Skeletal muscle tissue (tissue), 4 donors: ENCODE results near the gene RBMS1. TPM values are rescaled to one million over a fixed set of nuclear protein-coding genes. Genes with fewer than 3 reads are reported as not detected.

ENCODE experiments used
- H3K27ac ChIP-seq: one replicate; pipeline ENCODE4 v1.7.0; 2013; ENCODE audit warnings: mild to moderate bottlenecking, low read depth, low read length, inconsistent platforms
- H3K27me3 ChIP-seq, 3 donors: one replicate each; pipeline ENCODE4 v1.7.0; 2013; ENCODE audit warnings: low read length in 3 of 3; ENCODE audit not compliant: control insufficient read depth in 3 of 3, insufficient read depth in 3 of 3
- H3K36me3 ChIP-seq, 3 donors: one replicate each; pipeline ENCODE4 v1.7.0; 2013; ENCODE audit warnings: low read length in 3 of 3; ENCODE audit not compliant: control insufficient read depth in 3 of 3, insufficient read depth in 3 of 3
- H3K4me1 ChIP-seq, 3 donors: one replicate each; pipeline ENCODE4 v1.7.0; 2013; ENCODE audit warnings: low read length in 3 of 3, mild to moderate bottlenecking in 3 of 3; ENCODE audit not compliant: control insufficient read depth in 3 of 3, insufficient read depth in 3 of 3
- H3K4me3 ChIP-seq, 3 donors: one replicate each; pipeline ENCODE4 v1.7.0; 2013; ENCODE audit warnings: low read length in 3 of 3
- H3K9ac ChIP-seq, 3 donors: one replicate each; pipeline ENCODE4 v1.7.0; 2013; ENCODE audit warnings: low read length in 3 of 3, mild to moderate bottlenecking in 3 of 3, moderate library complexity in 2 of 3, low read depth in 1 of 3
- H3K9me3 ChIP-seq, 3 donors: one replicate each; pipeline ENCODE4 v1.7.0; 2013; ENCODE audit warnings: low read length in 3 of 3; ENCODE audit not compliant: control insufficient read depth in 3 of 3
- total RNA-seq: library from RNA; depleted of rRNA; stranded (reverse); fragments of >200 nt; gene quantifications from one replicate; pipeline ENCODE4 v1.2.3, GENCODE V29; 2014
- donor health status: Osteomylitis.

The RBMS1 gene
- total RNA-seq, 1 donor from 2014 or later: 48.0 TPM

DNA sequence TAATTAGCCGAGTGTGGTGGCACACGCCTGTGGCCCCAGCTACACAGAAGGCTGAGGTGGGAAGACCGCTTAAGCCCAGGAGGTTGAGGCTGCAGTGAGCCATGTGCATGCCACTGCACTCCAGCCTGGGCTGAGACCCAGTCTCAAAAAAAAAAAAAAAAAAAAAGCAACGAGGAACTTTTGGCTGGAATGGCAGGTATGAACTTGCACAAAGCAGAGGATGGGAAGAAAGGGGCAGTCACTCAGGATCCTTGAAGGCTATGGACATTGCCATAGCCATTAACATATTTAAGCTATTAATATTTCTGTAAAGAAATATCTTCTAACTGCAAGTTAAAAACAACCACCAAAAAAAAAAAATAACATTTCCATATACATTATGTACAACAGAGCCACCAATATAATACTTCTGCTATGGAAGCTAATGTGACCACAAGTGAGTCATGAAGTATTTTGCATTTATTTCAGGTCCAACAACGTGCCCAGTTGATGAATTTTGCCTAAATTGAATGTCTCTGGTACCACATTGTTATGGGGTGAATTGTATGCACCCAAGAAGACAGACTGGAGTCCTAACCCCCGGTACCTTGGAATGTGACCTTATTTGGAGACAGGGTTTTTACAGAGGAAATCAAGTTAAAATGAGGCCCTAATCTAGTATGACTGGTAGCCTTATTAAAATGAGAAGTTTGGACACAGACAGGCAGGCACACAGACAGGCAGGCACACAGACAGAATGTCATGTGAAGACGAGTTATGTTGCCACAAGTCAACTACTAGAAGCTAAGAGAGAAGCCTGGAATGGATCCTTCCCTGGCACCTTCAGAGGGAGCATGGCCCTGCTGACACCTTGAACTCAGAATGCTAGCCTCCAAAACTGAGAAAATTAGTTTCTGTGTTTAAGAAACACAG lies 102.8 kb downstream of the RBMS1 start:
- Histone ChIP-seq H3K4me3 (peak overlapping the region in 1 of 3 donors; percentile 10), H3K27ac (no peak overlapping the region), H3K9me3 (no peaks in the 10 kb centered on the region), H3K9ac (no peak overlapping the region), H3K4me1 (peaks cover 31 to 50% (median 40%) of the 10 kb centered on the region in 3 donors), H3K36me3 (no peaks in the 10 kb centered on the region), H3K27me3 (no peaks in the 10 kb centered on the region)

DNA sequence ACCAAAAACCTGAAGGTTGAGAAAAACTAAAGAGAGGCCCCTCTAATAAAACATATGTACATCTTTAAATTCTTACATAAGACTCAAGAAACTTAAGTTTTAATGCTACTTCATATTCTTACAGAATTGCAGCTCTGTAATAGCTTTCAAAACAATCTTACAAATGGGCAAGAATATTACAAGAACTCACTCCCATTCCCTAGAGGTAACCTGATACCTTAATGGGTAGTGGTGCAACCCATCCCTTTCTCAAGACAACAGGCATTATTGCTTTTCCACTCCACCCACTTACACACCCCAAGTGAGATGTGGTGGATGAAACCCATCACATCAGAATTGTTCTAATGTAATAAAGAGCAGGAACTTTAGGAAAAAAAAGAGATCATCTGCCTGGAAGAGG lies 103.7 kb downstream of the RBMS1 start:
- Histone ChIP-seq H3K27me3 (no peaks in the 10 kb centered on the region), H3K9me3 (no peaks in the 10 kb centered on the region), H3K9ac (no peak overlapping the region), H3K4me1 (peaks cover 31 to 50% (median 40%) of the 10 kb centered on the region in 3 donors), H3K27ac (no peak overlapping the region), H3K36me3 (no peaks in the 10 kb centered on the region), H3K4me3 (no peak overlapping the region)

DNA sequence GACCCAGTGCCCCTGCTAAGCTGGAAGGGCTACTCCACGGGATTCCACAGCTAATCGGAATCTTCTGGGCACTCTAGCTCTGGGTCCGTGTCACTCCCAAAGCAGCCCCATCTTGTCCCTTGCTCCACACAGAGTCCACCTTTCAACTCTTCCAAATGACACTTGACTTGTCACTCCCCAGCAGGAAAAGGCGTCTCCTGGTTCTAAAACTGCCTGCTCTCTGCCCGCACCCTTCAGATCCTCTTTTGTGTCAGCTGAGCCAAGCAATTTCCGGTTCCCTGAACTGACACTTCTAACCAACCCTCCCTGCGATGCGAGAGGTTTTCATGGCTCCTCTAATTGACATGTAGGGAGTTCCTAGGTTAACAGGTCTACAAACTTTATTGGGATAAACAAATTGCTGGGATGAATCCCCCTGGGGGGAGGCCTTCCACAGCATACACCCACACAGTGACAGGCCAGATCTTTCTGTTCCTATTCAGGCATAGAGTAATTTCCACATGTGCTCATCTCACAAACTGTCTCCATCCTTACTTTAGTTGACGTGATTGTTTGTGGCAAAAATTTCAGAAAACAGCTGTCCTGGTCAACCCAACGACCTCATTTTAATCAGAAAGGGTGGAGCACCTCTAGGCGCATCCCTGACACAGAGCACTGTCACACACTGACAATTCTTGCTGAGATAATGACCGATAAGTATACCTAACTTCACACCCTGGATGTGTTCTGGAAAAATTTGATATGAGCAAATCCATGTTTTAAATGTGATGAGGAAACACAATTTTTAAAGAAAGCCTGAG lies 104.9 kb downstream of the RBMS1 start:
- Histone ChIP-seq H3K9me3 (no peaks in the 10 kb centered on the region), H3K27ac (peak overlapping the region; percentile 91), H3K36me3 (no peaks in the 10 kb centered on the region), H3K4me1 (peaks cover 31 to 43% (median 40%) of the 10 kb centered on the region in 3 donors), H3K4me3 (peak overlapping the region in 1 of 3 donors; percentile 49), H3K9ac (no peak overlapping the region), H3K27me3 (no peaks in the 10 kb centered on the region)

DNA sequence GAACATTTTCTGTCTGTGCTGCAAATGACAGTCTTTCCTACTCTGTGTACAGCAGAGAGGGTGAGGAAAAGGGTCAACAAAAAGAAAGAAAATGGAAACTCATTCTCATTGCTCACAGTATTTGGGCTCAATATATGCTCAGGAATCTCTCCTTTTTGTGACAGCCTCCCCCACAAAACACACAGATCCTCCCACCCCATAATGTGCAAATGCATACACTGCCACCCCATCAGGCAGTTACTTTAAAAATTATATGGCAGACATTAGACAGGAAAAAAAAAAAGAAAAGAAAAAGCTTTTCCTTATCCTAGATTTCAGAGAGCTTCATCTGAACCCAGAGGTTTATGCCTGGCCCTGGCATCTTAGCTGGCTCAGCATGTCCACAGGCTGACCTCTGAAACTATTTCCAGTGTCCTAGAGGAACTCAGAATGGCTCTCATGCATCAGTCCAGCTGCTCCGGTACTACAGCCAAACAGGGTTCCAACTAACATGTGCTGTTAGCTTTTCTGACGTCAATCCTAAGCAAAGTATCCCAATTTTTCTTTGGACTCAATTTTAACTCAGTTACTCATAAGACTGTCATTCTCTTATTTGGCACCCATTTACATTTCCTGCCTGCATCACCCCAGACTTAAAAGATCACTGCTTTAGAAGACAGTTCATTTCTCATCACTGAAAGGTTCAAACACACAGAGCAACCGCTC lies 105.9 kb downstream of the RBMS1 start:
- H3K36me3 ChIP-seq: no peaks in the 10 kb centered on the region
- H3K27me3 ChIP-seq: no peaks in the 10 kb centered on the region
- no peak overlapping the region for H3K9ac ChIP-seq
- H3K9me3 ChIP-seq: no peaks in the 10 kb centered on the region
- H3K4me1 ChIP-seq: peaks cover 31 to 44% (median 40%) of the 10 kb centered on the region in 3 donors
- H3K27ac ChIP-seq: peak overlapping the region; percentile 91
- peak overlapping the region in 1 of 3 donors; percentile 49 for H3K4me3 ChIP-seq

DNA sequence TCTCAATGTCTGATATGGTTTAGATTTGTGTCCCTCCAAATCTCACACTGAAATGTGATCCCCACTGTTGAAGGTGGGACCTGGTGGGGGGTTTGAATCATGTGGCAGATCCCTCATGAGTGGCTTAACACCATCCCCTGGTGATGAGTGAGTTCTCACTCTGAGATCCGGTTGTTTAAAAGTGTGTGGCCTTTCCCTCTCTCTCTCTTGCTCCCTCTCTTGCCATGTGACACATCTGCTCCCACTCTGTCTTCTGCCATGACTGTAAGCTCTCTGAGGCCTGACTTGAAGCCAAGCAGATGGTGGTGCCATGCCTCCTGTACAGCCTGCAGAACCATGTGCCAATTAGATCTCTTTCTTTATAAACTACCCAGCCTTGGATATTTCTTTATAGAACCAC lies 108.8 kb downstream of the RBMS1 start:
- H3K36me3 ChIP-seq: no peaks in the 10 kb centered on the region
- no peak overlapping the region for H3K9ac ChIP-seq
- peaks cover 35 to 57% (median 38%) of the 10 kb centered on the region in 3 donors for H3K4me1 ChIP-seq
- no peaks in the 10 kb centered on the region for H3K9me3 ChIP-seq
- H3K27ac ChIP-seq: no peak overlapping the region
- H3K27me3 ChIP-seq: no peaks in the 10 kb centered on the region
- no peak overlapping the region for H3K4me3 ChIP-seq

DNA sequence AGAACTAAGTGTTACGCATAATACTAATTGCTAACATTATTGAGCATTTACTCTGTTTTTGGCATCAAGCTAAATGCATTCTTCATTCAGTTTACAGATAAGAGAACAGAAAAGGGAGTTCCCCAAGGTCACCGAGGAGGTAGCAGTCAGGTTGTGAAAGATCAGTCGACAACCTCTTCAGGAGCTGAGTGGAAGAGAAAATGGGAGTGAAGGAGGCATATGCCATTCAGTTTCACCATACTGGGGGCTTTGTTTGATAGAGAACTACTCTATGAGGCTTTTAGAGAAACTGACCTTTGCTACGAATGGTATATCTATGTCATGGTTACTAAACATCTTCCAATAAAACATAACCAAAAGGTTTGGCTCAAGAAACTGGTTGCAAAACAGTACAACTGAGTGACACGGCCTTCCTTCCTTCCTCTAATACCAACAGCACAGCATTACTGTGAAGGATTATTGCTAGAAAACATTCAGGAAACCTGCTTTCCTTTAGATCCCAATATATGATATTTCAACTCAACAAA lies 112.1 kb downstream of the RBMS1 start:
- no peak overlapping the region for H3K4me3 ChIP-seq
- H3K9me3 ChIP-seq: no peaks in the 10 kb centered on the region
- H3K4me1 ChIP-seq: peaks cover 17 to 50% (median 27%) of the 10 kb centered on the region in 3 donors
- H3K9ac ChIP-seq: no peak overlapping the region
- peak overlapping the region; percentile 51 for H3K27ac ChIP-seq
- H3K27me3 ChIP-seq: no peaks in the 10 kb centered on the region
- H3K36me3 ChIP-seq: no peaks in the 10 kb centered on the region

DNA sequence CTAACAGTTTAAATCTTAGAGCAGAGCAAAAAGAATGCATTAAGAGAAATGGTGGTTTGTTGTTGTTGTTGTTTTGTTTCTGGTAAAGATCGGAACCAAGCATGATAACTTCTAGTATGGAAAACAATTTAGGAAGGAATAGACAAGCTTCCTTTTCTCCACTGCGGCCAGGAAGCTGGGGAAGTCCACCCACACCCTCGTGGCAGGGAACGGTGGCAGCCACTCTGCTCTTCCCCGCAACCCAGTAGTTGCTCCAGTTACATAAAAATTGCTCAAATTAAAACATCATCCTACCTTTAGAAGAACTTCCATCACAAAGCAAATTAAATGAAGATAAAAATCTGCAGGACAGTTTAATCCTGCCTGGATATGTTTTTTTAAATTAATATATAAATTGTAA lies 113.0 kb downstream of the RBMS1 start:
- Histone ChIP-seq H3K27ac (no peak overlapping the region), H3K9me3 (no peaks in the 10 kb centered on the region), H3K9ac (no peak overlapping the region), H3K4me3 (peak overlapping the region in 1 of 3 donors; percentile 31), H3K4me1 (peaks cover 17 to 51% (median 28%) of the 10 kb centered on the region in 3 donors), H3K27me3 (no peaks in the 10 kb centered on the region), H3K36me3 (no peaks in the 10 kb centered on the region)

DNA sequence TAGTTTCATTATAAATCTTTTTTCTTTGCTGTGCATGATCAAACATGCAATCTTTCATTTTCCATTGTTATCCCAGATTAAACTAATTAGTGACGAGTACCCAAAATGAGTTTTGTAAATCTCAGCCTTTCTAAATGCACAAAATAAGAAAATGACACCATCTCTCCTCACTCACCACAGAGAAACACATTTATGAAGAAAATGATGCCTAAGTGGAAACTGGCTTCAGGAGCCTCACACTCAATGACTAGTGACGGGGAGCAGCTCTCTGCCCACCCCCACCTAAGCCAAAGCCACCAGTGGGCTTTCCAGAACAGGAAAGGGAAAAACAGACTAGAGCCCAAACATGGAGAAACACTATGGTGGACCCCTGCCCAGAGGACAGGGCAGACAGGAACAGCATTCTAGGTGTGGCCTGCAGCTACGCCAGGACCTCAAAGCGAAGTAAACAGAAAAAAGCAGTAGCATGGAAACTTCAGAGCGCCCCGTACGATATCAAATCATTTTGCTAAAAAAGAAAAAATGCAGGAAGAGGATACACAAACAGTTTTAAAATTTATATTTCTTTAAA lies 113.5 kb downstream of the RBMS1 start:
- H3K4me3 ChIP-seq: peak overlapping the region in 2 of 3 donors; percentile 6 to 31
- H3K9me3 ChIP-seq: no peaks in the 10 kb centered on the region
- H3K27ac ChIP-seq: peak overlapping the region; percentile 48
- no peaks in the 10 kb centered on the region for H3K36me3 ChIP-seq
- no peak overlapping the region for H3K9ac ChIP-seq
- peaks cover 17 to 56% (median 30%) of the 10 kb centered on the region in 3 donors for H3K4me1 ChIP-seq
- H3K27me3 ChIP-seq: no peaks in the 10 kb centered on the region

DNA sequence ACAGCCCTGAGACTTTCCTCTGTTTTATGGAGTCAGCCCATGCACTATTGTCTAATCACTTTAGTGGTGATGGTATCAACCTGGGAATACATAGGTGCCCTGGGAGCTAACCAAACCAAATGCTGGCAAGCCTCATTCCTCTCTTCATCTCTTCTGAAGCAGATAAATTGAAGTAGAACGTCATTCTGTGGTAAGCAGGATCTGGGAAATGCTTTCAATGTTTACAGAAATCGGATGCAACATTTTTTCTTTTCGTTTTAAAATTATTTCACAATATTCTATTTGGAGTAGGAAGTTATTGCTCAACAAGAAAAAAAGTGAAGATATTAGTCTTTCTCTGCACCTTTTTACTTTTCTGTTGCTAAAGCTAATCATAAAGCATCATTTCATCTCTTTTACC lies 114.2 kb downstream of the RBMS1 start:
- H3K9ac ChIP-seq: no peak overlapping the region
- H3K4me3 ChIP-seq: no peak overlapping the region

More for the DNA sequence above, 114.2 kb downstream of the RBMS1 start:
- Histone ChIP-seq H3K27me3 (no peaks in the 10 kb centered on the region), H3K4me1 (peaks cover 17 to 59% (median 32%) of the 10 kb centered on the region in 3 donors), H3K27ac (peak overlapping the region; percentile 48), H3K36me3 (no peaks in the 10 kb centered on the region), H3K9me3 (no peaks in the 10 kb centered on the region)
